ENCODE results near the gene AMPD2. TPM values are rescaled to one million over a fixed set of nuclear protein-coding genes. Genes with fewer than 3 reads are reported as not detected.

AMPD2 gene
- total RNA-seq, 2 donors from 2014 or later = 40.1 to 72.3 TPM

DNA sequence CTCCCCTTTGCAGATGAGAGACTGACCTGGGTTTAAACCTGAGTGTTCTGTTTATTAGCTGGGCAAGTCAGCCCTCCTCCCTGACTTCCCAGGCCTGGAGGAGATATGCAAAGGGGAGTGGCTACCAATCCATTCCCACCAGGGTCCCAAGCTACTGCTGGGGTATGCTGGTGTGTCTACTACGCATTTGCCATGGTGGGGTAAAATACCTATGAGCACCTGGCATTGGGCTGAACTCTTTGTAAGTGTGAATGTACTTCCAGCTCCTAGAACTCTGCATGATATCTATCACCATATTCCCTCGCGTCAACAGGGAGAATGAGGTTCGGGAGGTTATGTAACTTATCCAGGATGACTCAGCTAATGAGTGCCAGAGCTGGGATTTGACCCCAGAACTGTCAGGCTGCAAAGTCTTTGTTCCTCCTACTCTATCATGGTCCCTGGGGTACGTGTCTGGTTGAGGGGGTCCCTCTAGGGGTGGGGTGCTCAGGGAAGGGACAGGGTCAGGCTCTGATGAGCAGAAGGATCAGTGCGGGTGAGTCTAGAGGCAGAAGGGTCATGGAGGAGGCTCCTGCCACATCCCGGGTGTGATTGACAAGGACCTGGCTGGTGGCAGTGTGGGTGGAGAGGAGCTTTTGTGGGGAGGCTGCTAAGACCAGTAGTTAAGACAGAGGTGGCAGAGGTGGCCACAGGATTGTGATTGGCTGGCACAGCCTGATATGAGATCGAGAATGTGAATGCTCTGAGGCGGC, 16.7 kb downstream of the AMPD2 start:
- H3K9me3 ChIP-seq = no peaks in the 10 kb centered on the region
- 53% methylated on average over 9 of the region's 9 CpGs for WGBS
- DNase-seq (ENCODE audit: low spot score) = no peak
- no peak overlapping the region for H3K4me3 ChIP-seq
- peak overlapping the region in 1 of 2 donors; percentile 19 for H3K27ac ChIP-seq
- peak; percentile 5 for TF ChIP-seq POLR2AphosphoS5 (IDR thresholded peaks at IDR 0.05)
- TF ChIP-seq POLR2A (IDR thresholded peaks at IDR 0.05) = no peak
- TF ChIP-seq CTCF (IDR thresholded peaks at IDR 0.05) = no peak
- peaks cover 14% of the 10 kb centered on the region for H3K4me1 ChIP-seq (replicated peaks)
- intact Hi-C loops (cut with DNase I) = no loop called here
- no peaks in the 10 kb centered on the region for H3K27me3 ChIP-seq (replicated peaks; ENCODE audit: insufficient read depth)
- no peaks in the 10 kb centered on the region for H3K36me3 ChIP-seq

DNA sequence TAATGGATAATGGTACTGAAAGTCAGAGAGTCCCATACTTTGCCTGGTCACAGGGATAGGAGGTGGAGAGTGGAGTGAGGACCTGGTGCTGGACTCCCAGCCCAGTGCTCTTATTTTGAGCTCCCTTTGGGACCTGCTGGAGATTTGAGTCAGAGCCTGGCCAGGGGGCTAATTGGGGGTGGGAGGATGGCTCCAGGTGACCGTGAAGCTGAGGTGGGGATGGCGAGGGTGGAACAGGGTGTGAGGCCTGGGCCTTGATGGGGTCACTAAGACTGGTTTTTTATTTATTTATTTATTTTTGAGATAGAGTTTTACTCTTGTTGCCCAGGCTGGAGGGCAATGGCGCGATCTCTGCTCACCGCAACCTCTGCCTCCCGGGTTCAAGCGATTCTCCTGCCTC, 17.8 kb downstream of the AMPD2 start:
- peaks cover 8% of the 10 kb centered on the region for H3K4me1 ChIP-seq (replicated peaks)
- DNase-seq (ENCODE audit: low spot score) = no peak

DNA sequence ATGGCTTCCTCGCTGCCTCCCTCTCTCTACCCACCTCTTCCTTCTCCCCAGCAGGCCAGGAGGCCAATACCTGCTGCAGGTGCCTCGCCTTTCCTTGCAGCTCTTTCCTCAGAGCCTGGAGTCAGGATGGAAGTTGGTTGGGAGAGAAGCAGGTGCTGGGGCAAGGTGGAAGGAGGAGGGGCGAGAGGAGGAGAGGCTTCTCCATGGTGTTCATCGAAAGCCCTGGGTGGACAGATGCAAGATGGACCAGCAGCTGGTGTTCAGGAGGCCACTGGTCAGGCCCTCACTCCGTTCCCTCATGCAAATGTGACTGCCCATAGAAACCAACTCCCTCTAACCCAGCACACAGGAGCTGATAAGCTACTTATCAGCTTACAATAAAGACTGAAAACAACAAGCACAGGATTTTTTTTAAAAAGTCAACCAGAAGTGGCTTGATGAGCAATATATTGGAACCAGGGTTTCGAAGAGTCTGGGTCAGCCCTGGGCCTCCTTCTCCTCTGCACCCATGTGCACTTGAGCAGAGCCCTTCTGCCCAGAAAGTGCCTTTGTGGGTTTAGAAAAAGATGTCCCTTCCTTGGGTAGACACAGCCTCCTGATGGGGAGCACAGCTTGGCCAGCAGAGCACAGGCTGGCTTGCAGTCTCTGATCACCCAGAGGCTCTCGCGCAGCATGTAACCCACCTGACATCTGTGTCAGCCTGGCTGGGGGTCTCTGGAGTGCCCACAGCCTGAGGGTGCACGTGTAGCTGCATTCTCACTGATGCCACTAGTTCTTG, 19.6 kb downstream of the AMPD2 start:
- Histone ChIP-seq H3K36me3 (no peaks in the 10 kb centered on the region), H3K4me1 (replicated peaks) (no peaks in the 10 kb centered on the region), H3K4me3 (no peak overlapping the region), H3K9me3 (no peaks in the 10 kb centered on the region), H3K27me3 (replicated peaks; ENCODE audit: insufficient read depth) (no peaks in the 10 kb centered on the region), H3K27ac (no peak overlapping the region)
- 87% methylated on average over 9 of the region's 9 CpGs for WGBS
- TF ChIP-seq POLR2A (IDR thresholded peaks at IDR 0.05) = no peak
- TF ChIP-seq CTCF (IDR thresholded peaks at IDR 0.05) = no peak
- no peak for TF ChIP-seq POLR2AphosphoS5 (IDR thresholded peaks at IDR 0.05)
- intact Hi-C loops (cut with DNase I) = no loop called here
- DNase-seq (ENCODE audit: low spot score) = no peak

More for the DNA sequence above, 17.8 kb downstream of the AMPD2 start:
- 97% methylated on average over 7 of the region's 7 CpGs for WGBS
- Histone ChIP-seq H3K27ac (no peak overlapping the region), H3K27me3 (replicated peaks; ENCODE audit: insufficient read depth) (no peaks in the 10 kb centered on the region), H3K4me3 (no peak overlapping the region), H3K36me3 (no peaks in the 10 kb centered on the region), H3K9me3 (no peaks in the 10 kb centered on the region)
- no peak for TF ChIP-seq POLR2AphosphoS5 (IDR thresholded peaks at IDR 0.05)
- TF ChIP-seq POLR2A (IDR thresholded peaks at IDR 0.05) = no peak
- TF ChIP-seq CTCF (IDR thresholded peaks at IDR 0.05) = no peak
- intact Hi-C loops (cut with DNase I) = no loop called here

DNA sequence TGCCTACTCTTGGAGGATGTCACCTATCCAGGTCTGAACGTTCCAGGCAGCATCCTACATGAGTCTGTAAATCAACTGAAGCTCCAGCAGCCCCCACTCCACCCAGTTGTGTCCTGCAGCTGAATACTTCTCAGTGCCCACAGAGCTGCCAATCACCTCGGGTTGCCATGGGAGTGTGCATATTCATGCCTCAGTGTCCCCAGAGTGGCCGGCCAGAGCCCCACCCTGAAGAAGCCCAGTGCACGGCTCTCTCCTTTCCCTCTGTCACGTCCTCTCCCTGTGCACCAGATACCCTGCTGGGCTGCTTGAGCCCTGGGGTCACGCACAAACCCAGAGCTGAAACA, 20.2 kb downstream of the AMPD2 start:
- H3K27me3 ChIP-seq (replicated peaks; ENCODE audit: insufficient read depth) = no peaks in the 10 kb centered on the region
- TF ChIP-seq POLR2AphosphoS5 (IDR thresholded peaks at IDR 0.05) (no peak), POLR2A (IDR thresholded peaks at IDR 0.05) (no peak), CTCF (IDR thresholded peaks at IDR 0.05) (no peak)
- H3K9me3 ChIP-seq = no peaks in the 10 kb centered on the region
- 53% methylated on average over 6 of the region's 6 CpGs for WGBS
- intact Hi-C loops (cut with DNase I) = loop anchor here (5.0 kb wide), 2 partner anchors 132 to 342 kb away; partner anchors contain the start of gene AHCYL1
- H3K36me3 ChIP-seq = no peaks in the 10 kb centered on the region
- H3K27ac ChIP-seq = no peak overlapping the region
- no peak for DNase-seq (ENCODE audit: low spot score)
- no peaks in the 10 kb centered on the region for H3K4me1 ChIP-seq (replicated peaks)
- no peak overlapping the region for H3K4me3 ChIP-seq

Data from prostate gland (tissue), 2 donors.